T follicular helper cell (primary cell): Measurements from ENCODE around the gene GRK6.

ENCODE experiments used
- DNase-seq: peaks from one replicate; pipeline ENCODE4 v3.0.0-alpha.2; 2020; ENCODE audit warnings: low read depth
- total RNA-seq, 2 experiments: gene quantifications; one replicate each; lab custom pipeline; 2026; lab: John Stamatoyannopoulos, UW

Gene GRK6
- 102 to 203 reads per million in 2 experiments for total RNA-seq

DNA sequence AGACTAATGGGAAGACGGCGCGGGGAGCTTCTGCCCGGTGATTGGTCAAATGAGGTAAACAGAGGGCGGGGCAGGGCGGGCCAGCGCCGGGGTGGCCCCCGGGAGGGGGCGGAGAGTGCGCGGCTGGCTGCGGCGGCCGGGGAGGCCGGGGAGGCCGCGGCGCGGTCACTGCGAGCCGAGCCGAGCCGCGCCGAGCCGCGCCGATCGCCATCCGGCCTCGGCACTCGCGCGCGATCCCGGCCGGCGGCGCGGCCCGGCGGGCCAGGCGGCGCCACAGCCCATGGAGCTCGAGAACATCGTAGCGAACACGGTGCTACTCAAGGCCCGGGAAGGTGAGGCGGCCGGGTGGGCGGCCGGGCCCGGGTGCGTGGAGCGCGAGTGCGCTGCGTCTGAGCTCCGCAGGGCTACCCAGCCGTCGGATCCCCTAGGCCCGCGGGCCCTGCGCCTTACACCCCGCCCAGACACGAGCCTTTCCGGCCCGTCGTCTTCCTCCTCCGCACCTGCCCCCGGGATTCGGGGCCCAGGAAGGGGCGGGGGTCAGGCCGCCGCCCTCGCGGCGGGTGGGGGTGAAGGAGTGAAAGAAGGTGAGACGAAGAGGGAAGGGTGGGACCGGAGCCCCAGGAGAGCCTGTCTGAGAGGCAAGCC lies at the start of gene GRK6:
GRK6 (plus strand) TSS at position 111 of the 645 bp plus-strand sequence; CDS start at position 281, 170 bp downstream.
- DNase-seq: peak; percentile 57

DNA sequence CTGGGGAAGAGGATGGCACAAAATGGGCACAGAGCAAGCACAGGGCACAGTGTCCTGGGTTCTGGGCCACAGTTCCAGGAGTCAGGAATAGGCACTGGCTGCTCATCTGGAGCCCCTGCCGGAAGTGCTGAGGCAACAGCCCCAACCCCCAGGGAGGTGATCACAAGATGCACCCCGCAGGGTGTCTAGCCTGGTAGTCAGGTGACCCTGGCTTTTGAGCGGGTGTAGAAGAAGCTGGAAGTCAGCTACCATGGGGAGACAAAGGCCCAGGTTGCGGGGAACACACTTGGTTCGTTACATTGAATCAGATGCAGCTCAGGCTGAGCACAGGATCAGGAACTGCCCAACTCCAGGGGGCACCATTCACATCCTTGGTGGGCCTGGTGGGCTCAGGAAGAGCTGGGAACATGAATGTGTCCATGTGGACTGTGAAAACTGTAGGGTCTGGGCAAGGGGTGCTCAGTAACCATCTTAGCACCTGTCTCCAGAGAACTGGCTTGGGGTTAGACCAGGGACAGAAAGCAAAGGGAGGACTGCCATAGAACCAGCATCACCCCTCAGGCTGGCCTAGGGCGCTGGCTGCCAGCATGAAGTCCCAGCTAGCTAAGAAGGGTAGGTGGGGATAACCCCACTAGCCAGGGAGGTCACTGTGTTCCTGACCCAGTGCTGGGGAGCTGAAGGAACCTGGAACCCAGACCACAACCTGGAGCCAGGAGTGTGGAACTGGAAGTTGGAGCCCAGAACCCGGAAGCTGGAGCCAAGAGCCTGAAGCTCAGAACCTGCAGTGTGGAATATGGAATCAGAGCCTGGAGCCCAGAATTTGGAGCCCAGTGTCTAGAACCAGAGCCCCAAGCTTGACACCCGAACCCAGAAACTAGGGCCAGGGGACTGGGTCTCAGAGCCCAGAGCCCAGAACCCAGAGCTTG lies 48.4 kb upstream of the GRK6 start:
- DNase-seq: no peak

DNA sequence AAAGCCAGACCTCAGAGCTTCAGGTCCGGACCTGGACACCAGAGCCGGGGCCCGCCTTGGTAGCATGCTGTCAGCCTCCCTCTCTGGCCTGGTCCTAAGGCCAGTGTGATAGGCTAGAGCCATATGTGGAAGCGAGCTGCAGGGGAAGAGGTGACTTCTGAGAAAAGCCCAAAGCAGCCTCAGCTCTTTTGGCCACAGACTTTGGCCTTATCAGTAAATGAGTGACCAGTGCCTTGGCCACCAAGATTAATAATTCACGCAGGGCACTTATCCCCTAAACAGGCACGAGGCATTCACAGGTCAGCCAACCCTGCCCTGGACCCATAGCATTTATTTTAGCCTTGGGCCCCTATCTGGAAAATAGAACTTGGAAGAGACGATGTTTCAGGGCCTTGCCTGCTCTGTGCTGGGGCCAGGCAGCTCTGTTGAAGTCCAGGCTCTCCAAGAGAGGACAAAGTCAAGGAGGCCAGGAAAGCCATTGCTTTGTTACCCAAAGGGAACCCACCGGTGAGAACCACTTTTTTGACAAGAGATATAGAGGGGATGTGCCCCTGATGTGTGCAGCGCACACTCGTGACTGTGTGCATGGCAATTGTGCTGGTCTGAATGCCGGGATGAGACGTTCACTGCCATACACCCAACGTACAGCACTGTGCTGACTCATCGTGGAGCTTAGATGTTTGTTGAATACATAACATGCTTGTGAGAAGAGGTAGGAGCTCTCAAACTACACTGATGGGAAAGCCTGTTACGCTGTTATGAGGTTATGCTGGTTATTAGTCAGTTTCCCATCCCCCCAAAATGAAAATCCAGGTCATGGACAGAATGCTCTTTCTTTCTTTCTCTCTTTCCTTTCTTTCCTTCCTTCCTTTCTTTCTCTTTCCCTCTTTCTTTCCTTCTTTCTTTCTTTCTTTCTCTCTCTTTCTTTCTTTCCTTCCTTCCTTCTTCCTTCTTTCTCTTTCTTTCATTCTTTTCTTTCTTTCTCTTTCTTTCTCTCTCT lies 47.3 kb upstream of the GRK6 start:
- no peak for DNase-seq

DNA sequence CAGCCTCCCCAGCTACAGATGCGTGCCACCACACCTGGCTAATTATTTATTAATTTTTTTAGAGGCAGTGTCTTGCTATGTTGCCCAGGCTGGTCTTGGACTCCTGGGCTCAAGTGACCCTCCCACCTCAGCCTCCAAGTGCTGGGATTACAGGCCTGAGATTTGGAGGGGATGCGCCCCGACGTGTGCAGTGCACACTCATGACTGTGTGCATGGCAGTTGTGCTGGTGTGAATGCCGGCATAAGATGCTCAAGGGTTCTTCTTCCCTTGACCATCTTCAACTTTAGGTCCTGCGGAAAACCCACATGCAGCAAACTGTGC lies 45.7 kb upstream of the GRK6 start:
- DNase-seq: no peak

DNA sequence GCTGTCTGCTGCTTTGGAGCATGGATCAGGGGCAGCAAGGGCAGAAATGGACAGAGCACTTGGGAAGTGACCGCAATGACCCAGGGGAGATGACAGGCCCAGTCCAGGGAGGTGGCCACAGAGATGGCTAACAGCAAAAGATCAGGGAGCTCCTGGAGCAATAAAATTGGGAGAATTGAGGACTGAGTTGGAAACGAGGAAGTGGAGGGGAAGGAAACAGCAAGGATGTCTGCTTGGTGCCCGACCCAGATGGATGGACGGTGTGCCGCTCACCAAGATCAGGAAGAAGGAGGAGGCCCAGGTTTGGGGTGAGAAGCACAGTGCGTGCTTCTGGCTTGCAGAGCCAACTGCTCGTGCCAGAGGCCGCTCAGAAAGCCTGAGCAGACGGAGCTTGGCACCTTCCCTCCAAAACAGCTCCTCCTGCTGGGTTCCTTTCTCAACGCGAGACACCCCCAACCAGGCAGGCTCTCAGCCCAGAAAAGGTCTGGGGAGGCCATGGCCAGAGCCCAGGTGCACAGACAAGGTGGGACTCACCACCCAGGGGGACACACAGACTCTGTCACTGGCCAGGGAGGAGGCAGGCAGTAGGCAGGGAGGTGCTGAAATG lies 44.0 kb upstream of the GRK6 start:
- DNase-seq: no peak

DNA sequence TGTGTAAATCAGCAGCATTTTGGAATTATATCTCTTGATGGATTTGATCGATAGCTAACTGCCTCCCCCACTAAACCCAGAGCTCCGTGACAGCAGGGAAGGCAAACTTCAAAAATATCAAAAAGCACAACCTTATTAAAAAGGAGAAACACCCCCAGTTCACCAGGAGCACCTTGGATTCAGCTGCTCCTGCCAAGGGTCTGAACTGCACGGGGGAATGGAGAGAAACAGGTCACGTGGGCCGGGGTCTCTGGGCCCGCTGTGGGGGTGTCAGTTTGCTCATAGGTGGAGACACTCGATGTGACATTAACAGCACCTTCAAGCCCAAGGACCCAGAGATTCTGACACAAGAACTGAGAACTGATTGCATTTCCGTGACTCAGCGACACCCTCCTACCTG lies 43.3 kb upstream of the GRK6 start:
- no peak for DNase-seq

DNA sequence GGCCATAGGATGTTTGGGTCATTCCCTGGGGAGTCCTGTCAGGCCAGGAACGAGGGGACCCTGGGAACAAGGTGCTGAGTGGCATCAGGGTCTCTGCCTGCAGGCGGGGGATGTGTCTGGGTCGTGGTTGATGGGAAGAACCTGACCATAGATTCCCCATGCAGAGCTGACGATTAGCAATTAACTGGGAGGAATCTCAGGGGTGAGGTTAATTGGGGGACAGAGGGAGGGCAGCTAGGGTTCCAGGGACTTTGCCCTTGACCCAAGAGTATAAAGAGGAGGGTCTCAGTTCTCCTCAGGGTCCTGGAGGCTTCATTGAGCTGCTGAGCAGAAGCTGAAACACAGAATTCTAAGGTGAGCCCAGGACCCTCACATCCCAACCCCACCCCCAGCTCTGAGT lies 42.3 kb upstream of the GRK6 start, which contains the start of gene SLC34A1:
SLC34A1 (plus strand) TSS at position 301 of the 400 bp plus-strand sequence. CDS start 1,308 bp downstream, outside the sequence.
- DNase-seq: no peak

DNA sequence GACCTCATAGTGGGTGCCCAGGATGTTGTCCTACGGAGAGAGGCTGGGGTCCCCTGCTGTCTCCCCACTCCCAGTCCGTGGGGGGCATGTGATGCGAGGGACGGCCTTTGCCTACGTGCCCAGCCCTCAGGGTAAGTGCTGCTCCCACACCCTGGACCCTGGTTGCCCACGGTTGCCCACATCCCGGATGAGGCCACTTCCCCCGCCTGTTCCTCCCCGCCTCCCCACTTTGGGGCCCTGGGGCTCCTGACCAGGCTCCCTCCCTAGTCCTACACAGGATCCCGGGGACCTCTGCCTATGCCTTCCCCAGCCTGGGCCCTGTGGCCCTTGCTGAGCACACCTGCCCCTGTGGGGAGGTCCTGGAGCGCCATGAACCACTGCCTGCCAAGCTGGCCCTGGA lies 40.8 kb upstream of the GRK6 start:
- DNase-seq: no peak

DNA sequence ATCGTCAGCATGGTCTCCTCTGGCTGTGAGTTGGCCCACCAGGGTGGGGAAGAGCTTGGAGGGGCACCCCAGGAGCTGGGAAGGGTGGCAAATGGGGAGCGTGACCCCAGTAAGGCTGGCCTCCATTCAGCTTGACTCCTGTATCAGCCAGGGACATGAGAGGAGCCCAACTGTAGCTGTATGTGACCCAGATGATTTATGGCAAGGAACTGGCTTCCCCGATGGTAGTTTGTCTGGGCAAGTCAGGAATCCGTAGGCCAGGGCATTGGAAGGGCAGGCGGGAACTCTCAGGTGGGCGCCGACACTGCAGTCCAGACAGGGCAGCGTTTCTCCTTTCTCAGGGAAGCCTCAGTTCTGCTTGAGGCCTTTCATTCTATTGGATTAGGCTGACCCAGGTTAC lies 39.9 kb upstream of the GRK6 start:
- no peak for DNase-seq

DNA sequence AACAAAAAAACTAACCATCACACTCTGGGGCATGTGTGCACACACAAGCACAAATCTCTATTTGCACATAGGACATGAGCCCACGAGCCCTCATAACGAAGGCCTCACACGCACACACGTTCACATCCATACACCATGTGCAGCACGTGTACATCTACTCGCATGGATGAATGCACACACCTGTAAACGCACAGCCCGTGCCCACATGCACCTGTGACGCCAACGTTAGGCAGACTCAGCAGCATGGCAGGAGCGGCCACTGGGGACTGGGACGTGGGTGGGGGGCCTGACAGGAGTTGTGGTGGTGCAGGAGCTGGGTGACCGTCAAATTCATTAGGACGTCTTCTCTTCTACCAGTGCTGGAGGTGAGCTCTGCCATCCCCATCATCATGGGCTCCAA lies 39.1 kb upstream of the GRK6 start:
- DNase-seq: no peak

DNA sequence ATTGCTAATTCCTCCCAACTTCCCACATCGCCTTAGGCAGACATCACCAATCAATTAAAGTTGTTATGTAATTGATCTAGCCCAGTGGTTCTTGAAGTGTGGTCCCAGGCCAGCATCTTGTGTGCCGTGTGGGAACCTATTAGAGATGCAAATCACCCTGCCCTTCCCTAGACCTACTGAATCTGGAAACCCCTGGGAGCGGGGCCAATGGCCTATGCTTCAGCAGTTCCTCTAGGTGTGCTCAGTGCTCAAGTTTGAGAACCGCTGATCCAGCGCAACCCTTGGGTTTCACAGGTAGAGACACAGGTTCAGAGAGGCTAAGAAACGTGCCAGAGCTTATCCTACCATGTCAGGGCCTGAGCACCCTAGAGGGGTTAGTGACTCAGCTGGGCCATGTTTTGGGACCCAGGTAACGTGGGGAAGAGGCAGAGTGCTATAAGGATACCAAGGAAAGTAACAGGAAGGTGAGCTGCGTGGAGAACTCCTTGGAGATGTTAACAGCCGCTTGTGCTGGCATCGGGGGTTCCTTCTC lies 37.9 kb upstream of the GRK6 start:
- DNase-seq: no peak

DNA sequence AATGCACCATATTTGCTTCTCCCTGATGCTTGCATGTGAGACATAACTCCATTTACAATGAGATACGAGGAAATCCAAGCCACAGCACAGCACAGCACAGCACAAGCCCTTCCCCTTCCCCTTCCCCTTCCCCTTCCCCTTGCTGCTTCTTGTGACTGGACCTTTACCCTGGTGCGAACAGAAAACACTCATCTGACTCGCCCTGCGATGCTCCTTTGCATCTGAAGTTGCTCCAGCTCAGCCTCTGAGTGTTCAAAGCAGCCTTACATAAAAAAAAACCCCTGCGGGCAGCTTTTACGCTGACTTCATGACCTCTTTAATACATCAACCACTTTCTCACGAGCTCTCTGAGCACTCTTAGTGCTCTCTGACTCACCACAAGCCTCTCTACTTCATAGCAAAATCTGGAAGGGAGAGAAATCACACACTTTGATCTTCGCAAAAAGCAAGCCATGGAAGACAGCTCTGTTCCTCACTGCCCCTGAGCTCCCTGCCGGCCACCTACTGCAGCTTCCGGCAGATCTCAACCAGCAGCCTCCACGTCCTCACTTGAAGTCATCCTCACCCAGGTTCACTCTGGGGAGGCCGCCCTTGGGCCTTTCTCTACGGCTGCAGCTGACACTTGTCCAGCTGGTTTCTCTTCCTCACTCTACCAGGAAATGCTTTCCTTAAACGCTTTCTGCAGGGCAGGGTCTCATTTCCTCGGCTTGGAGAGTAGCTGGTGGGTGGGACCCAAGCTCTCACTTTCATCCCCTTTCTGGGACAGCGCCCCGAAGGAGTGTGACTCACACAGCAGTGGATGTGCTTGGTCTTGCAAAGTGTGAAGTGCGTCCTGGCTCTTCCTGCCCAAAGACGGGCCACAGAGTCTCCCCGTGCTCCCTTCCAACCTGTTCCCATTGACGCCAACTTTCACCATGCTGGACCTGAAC lies 37.0 kb upstream of the GRK6 start:
- DNase-seq: peak; percentile 42

DNA sequence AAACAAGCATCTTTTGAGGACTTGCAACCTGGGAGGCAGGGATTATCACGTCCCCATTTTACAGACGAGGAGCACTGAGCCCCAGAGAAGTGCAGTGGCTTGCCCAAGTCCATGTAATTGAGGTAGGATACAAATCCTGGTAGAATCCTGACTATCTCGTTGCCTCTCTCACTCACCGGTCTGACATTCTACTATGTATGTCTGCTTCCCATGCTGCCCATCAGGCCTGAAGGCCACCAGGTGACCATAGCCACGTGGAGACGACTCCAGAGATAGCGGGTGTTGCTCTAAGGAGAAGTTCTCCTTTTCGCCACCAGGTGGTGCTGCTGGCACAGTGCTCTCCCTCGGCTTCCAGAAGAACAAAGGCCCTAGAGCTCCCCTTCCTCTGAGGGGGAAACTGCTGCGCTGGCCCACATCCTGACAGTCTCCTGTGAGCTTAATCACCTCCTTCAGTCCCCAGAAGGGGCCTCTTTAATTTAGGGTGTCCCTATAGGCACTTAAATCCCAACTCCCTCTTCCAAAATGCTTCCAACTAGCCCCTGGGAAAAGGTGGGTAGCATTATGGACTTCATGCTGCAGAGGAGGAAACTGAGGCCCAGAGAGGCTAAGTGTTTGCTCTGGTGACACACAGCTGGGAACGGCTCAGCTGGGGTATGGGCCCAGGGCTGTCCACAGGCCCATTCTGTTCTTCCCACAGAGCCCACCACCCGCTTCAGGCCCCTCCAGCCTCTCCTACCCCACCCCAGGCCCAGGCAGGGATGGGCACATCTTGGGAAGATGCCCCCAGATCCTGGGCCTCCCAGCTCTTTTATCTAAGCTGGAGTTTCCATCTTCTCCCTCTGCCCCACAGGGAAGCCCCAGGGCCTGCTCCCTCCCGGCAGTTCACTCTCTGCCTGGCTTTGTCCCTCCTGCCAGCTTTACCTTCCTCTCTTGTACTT lies 35.8 kb upstream of the GRK6 start:
- peak; percentile 80 for DNase-seq

DNA sequence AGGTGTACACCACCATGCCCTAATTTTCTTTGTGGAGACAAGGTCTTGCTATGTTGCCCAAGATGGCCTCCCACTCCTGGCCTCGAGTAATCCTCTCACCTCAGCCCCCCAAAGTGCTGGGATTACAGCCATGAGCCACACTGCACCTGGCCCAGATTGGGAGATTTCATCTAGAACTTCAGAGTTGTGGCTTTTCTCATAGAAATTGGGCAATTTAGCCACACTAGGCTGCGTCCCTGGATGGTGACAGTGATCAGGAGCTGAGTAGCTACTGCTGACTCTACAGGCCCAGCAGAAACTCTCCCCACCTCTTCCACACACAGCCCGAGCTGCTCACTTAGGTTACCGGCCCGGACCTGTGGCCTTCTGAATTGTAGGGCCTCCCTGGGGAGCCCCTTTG lies 33.7 kb upstream of the GRK6 start:
- DNase-seq: no peak

DNA sequence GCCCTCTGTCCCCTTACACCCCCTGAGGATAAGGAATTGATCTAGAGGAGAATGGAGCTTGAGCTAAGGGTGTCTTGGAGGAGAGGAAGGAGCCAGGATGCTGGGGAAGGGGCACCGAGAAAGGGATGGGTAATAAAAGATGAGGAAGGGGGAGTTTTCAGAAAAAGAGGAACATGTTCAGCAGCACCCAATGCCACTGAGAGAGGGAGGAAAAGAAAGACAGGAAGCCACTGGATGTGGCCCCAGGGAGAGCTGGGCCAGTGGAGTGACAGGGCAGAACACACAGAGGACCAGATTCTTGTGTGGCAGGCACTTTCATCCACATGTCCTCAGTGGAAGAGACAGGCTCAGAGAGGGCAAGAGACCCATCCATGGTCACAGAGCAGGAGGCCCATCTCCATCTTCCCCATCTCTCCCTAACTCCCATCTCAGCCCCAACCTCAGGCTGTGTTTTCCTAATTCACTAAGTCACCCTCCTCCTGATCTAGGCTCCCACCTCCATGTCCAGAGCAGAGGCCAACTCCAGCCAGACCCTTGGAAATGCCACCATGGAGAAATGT lies 33.2 kb upstream of the GRK6 start:
- no peak for DNase-seq

DNA sequence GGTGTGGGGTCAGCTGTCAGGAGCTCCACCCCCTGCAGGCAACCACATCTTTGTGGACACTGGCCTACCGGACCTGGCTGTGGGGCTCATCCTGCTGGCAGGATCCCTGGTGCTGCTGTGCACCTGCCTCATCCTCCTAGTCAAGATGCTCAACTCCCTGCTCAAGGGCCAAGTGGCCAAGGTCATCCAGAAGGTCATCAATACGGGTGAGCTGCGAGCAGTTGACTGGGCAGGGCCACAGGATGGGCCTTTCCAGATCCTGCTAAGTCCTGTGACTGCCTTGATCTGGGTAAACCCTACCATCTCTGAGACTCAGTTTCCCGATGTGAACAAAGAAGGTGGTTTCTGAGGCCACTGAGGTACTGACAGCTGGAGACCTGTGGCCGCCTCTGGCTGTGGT lies 32.5 kb upstream of the GRK6 start:
- no peak for DNase-seq

DNA sequence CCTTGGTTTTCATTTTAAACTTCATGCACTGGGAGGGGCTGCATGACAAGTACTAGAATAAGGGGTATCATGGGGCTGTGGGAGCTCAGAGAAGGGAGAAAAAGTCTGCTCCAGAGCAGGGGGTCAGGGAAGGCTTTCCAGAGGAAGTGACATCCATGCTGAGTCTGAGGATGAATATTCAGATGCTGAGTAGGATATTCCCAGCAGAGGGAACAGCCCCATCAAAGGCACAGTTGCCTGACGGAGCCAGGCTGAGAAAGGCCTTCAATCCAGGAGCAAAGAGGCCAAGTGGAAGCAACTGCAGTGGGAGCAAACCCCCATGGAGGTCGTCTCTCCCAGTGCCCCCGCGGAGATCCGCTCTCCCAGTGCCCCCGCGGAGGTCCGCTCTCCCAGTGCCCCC lies 30.4 kb upstream of the GRK6 start:
- no peak for DNase-seq

DNA sequence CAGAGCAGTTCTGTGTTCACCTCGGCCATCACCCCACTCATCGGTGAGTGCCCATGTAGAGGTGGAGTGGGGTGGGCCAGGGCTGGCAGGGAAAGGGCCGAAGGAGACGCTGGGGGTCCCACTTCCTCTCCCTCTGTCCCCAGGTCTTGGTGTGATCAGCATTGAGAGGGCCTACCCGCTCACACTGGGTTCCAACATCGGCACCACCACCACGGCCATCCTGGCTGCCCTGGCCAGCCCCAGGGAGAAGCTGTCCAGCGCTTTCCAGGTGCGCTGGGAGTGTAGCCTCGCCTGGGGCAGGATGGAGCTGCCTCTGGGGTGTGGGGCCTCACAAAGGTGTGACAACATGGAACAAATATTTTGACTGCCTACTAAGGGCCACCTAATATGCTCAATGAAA lies 29.7 kb upstream of the GRK6 start:
- no peak for DNase-seq

DNA sequence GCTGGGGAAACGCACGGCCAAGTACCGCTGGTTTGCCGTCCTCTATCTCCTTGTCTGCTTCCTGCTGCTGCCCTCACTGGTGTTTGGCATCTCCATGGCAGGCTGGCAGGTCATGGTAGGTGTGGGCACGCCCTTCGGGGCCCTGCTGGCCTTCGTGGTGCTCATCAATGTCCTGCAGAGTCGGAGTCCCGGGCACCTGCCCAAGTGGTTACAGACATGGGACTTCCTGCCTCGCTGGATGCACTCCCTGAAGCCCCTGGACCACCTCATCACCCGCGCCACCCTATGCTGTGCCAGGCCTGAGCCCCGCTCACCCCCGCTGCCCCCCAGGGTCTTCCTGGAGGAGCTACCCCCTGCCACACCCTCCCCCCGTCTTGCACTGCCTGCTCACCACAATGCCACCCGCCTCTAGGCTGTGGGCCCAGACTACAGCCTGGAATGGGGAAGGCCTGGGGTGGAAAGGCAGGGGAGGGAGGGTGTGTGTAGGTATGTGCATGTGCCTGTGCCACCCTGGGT lies 28.5 kb upstream of the GRK6 start:
- DNase-seq: no peak
